ENCODE data around the gene ICE2.

Gene ICE2

GRCh38 chr15:60389261-60390077 is 89.5 kb downstream of the ICE2 start:
- no peak for DNase-seq (ENCODE audit: low spot score)

- no peak for DNase-seq (ENCODE audit: low spot score)
Measured at GRCh38 chr15:60387321-60387720, 91.6 kb downstream of the ICE2 start.

DNA sequence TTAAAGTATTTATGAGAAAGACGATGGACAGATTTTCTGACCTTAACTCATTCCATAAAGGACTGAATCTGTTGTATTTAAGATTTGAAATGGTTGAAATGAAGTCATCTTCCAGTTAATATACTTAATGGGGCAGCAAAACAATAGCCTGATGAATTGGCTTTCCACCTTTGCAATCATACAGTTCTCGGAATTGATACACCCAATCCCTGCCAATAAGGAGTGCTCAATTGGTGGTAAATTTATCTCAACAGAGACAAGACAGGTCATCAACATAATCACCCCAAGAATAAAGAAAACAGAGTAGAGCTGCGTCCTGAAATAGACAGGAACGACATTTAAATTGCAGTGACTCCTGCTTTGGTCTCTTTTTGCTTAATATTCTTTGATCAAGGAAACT is 92.3 kb downstream of the ICE2 start:
- no peak for DNase-seq (ENCODE audit: low spot score)

- no peak for DNase-seq (ENCODE audit: low spot score)
Measured at GRCh38 chr15:60385620-60386552, 93.1 kb downstream of the ICE2 start.

DNA sequence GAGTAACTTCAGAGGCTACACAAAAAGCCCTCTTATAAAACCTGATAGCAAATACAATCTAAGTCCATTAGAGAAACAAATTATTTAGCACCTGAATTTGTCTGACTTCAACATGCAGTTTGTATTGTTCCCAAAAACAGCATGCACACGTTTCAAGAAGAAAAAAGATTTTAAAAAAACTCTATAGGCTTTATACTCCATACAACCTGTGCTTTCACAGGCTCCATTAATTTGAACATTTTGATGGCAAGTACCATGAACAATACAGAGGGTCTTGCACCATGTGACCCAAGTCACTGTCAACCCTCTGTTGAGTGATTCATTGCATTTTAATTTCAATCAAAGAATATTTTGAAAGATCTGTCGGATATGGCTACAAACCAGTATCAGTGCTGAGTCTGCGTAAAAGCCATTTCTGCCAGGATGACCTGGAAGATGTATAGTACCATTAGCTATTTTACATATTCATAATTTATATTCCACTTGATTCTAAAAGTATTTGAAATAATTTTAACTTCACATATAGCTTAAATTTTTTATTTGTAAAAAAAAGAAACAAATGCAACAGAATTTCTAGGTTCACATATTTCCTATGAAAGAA is 94.3 kb downstream of the ICE2 start:
- no peak for DNase-seq (ENCODE audit: low spot score)

GRCh38 chr15:60384053-60384452 is 94.9 kb downstream of the ICE2 start:
- no peak for DNase-seq (ENCODE audit: low spot score)

DNA sequence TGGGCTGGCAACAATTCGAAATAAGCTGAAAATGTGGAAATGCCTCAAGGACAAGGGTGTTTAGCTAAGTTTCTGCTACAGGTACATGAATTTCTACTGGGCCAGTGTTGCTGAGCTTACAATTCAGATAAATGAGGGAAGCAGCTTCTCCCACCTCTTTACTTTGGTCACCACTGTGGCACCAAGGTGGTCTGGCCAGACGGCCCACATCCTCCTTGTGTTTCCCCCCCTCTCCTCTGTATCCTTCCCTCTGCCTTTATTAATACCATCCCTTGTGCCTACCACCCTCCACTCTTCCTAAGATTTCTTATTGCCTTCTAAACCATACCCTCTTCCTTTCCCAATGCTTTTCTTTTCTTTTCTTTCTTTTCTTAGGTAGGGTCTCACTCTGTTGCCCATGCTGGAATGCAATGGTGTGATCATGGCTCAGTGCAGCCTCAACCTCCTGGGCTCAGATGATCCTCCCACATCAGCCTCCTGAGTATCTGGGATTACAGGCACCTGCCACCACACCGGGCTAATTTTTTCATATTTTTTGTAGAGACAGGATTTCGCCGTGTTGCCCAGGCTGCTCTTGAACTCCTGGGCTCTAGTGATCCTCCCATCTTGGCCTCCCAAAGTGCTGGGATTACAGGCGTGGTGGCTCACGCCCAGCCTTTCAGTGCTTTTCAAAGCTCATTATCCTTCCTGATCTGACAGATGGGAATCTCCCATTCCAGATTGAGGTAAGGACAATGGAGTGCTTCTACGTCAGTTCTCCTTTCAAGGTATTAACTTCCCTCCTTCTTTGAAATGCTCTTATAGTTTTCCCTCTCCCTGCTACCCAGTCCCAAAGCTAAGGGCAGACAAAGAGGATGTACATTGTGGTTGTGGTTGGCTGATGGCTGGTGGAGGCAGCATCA is 95.9 kb downstream of the ICE2 start:
- DNase-seq (ENCODE audit: low spot score) = no peak

- no peak for DNase-seq (ENCODE audit: low spot score)
Measured at GRCh38 chr15:60381148-60381788, 97.7 kb downstream of the ICE2 start.

DNA sequence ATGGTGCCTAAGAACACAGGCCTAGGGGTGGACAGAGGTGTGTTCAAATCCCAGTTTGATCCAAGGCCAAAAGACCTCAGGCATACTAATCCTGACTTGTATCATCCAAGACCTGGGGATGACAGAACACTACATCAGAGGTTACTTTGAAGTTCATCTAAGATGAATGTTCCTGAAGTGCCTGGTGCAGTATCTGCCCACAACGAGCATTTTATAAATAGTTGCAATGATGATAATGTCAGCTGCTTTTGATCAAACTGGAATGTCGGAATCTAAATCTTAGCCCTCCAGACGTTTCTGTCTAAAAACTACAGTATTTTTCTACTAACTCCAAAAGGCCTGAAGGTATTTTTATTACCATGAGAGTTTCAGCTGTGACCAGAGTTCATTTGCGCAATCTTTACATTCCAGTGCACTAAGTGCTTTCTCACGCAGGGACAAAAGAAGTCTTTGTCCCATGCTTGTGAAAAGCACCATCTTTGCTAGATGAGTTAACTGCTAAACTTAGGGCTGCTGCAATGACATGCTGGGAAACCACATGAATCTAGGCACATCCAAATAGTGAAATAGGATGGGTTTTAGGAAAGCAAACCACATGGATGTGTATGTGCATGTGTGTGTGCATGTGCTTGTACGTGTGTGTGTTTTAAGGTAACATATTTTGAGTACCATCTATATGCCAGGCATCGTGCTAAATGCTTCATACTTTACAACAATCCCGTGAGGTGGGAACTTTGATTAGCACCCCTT is 99.2 kb downstream of the ICE2 start:
- DNase-seq (ENCODE audit: low spot score) = peak; percentile 87

GRCh38 chr15:60379185-60379524 is 99.8 kb downstream of the ICE2 start:
- DNase-seq (ENCODE audit: low spot score) = no peak

DNA sequence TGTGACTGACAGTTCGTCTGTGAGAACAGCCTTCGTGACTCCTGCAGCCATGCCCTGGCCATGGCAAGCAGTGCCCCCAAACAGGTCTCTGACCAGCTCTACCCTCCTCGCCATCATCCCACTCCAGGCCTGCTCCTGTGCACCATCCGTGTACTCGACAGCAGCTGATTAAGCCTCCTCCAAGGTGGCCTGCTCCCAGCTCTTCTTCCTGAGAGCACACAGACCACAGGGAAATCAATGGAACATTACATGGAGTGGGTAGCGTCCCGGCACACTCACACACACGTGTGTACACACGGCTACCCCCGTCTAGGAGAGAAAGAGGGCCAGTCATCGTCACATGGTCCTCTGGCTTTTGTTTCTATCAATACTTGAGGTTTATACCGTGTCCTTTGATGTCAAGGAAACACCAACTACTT is 102.3 kb downstream of the ICE2 start:
- no peak for DNase-seq (ENCODE audit: low spot score)

- DNase-seq (ENCODE audit: low spot score) = no peak
Measured at GRCh38 chr15:60375306-60375705, 103.6 kb downstream of the ICE2 start.

GRCh38 chr15:60374628-60375081 is 104.3 kb downstream of the ICE2 start:
- DNase-seq (ENCODE audit: low spot score) = peak; percentile 89

DNA sequence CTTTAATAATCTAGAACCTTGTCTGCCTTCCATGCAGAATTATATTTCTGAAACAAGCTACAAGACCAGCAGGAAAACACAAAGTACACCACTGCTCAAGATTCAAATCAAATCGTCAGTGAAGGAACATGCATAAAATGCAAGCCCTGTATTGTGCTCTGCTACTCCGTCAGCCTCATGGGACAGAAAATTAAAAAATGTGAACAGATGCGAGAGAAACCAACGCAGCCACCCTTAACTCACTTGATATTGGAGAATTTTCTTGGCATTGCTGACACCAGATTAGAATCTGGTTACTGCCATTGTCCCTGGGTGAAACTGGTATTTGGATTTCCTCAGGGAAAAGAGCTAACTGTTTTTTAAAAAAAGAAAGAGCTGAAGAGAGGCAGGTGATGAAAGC is 104.7 kb downstream of the ICE2 start:
- DNase-seq (ENCODE audit: low spot score) = no peak

DNA sequence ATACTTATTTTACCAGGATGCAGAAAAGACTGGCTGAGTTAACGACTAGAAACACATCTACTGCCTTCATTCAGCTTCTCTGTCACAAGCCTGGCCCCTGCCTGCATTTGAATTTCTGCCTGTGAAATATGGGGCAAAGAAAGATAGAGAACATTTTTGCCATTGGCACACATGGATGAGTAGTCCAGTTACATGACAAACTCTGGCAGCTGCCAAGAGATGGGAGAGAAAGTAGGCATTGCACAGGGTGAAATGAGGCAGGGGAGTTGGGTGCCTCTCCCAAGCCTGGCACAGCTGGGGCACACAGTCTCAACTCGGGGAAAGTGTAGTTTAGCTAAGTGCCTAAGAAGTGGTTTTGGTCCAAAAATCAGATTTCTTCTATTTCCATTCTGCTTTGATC is 105.2 kb downstream of the ICE2 start:
- no peak for DNase-seq (ENCODE audit: low spot score)

DNA sequence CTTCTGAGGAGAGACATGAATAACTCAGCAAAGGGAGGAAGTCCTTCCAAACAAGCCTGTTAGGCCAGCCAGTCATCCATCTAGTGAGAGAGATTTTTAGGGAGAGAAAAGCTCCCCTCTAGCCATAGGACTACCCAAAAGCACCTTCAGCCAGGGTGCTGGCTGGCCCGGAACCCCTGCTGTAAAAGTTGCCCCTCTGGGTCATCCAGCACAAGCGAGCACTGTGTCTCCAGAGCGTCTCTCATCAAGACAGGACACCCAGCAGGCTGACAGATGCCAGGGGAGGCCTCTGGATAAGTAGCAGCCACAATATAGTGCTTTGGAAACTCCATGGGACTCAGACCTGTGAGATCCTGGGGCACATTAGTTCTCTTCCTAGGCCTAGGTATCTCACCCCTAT is 105.6 kb downstream of the ICE2 start:
- DNase-seq (ENCODE audit: low spot score) = no peak

GRCh38 chr15:60372756-60373155 is 106.2 kb downstream of the ICE2 start:
- DNase-seq (ENCODE audit: low spot score) = no peak

DNA sequence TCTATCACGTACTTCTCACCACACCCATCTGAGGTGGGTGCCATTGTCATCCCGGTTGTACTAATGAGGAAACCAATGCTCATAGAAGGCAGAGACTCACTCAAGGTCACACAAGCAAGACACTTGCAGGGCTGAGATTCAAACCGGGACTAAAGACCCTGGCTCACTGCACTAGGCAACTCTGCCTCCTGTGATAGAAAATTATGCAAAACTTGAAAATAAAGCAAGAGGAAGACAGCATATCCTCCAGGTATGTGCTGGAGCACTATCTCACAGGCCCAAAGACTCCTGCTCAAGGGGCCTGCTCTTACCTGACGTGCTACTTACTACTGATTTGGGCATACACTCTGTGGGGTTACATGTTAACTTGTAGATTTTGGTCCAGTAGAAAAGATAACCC is 106.7 kb downstream of the ICE2 start:
- peak; percentile 28 for DNase-seq (ENCODE audit: low spot score)

DNA sequence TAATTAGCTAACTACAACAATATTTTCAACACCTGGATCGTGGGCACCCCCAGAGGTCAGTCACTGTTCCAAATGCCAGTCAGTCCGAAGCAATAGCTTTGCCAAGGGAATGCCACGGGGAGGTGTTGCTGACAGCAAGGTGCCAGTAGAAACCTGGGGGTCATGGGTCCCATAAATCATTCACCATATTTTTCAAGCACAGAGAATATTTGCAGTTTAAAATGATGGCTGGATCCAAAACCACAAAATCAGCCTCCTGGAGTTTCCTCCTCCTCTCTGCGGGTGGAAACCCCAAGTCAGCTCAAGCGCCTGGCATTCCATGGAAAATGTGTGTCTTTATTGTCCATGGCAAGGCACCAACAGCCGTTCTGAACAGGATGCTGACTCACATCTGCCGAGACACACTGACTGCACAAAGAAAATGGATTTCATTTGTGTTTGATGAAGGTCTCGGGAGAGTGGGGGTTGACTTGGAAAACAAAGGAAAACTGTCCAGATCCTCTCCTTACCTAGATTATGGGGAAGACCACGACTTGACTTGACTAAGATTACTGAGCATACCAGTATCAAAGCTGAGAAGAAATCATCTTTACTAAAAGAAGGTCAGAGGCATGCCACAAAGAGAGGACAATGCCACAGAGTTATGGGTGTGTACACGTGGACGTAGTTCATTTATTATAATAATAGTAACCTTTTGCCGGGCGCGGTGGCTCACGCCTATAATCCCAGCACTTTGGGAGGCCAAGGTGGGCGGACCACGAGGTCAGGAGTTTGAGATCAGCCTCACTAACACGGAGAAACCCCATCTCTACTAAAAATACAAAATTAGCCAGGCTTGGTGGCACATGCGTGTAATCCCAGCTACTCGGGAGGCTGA is 107.5 kb downstream of the ICE2 start:
- peak; percentile 96 for DNase-seq (ENCODE audit: low spot score)

DNA sequence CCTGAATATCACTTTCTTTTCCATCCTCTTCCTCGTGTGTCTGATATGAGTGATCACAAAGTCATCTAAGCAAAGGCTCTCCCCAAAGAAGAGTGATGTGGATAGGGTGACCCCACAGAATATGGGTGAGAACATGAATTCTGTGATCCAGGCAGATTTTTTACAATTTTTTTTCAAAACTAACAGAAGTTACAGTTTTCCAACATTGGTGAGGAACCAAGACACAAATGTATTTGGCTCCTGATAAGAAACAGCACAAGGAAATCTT is 108.1 kb downstream of the ICE2 start:
- no peak for DNase-seq (ENCODE audit: low spot score)
